Activated naive CD4-positive, alpha-beta T cell treated with Interleukin-2 at 50 U/mL for 16 hours (primary cell): ENCODE data around the gene TMEM45B.
"Not testable (repeated sequence)": the region's sequence is repeated elsewhere in the genome, so short reads cannot be mapped to it uniquely, and the experiment has no call there.

Source experiments
- DNase-seq: peaks from one replicate; pipeline ENCODE4 v3.0.0-alpha.2; 2020

The TMEM45B gene

GRCh38 chr11:129815596-129816461 lies at the start of gene TMEM45B:
Gene TMEM45B (plus strand): TSS chr11:129815848. CDS start chr11:129852483, 36,635 bp downstream.
- DNase-seq, result peak; percentile 35

GRCh38 chr11:129766898-129767604 lies 48.6 kb upstream of the TMEM45B start:
- peak; percentile 7 for DNase-seq

GRCh38 chr11:129767827-129768226 lies 47.8 kb upstream of the TMEM45B start:
- DNase-seq, result no peak

GRCh38 chr11:129768356-129768755 lies 47.3 kb upstream of the TMEM45B start:
- DNase-seq, result no peak

GRCh38 chr11:129769059-129769458 lies 46.6 kb upstream of the TMEM45B start:
- DNase-seq, result no peak

GRCh38 chr11:129770993-129771392 lies 44.7 kb upstream of the TMEM45B start:
- DNase-seq, result no peak

GRCh38 chr11:129771456-129771855 lies 44.2 kb upstream of the TMEM45B start:
- DNase-seq, result not testable (repeated sequence)

GRCh38 chr11:129778877-129779276 lies 36.8 kb upstream of the TMEM45B start:
- DNase-seq, result no peak

GRCh38 chr11:129779342-129779741 lies 36.3 kb upstream of the TMEM45B start:
- no peak for DNase-seq

GRCh38 chr11:129785383-129786111 lies 30.1 kb upstream of the TMEM45B start:
- no peak for DNase-seq

- DNase-seq, result not testable (repeated sequence)
Observed at GRCh38 chr11:129786112-129786416, 29.6 kb upstream of the TMEM45B start.

GRCh38 chr11:129787532-129788155 lies 28.0 kb upstream of the TMEM45B start:
- no peak for DNase-seq

- no peak for DNase-seq
Observed at GRCh38 chr11:129788278-129788677, 27.4 kb upstream of the TMEM45B start.

GRCh38 chr11:129790106-129790505 lies 25.5 kb upstream of the TMEM45B start:
- DNase-seq, result no peak

GRCh38 chr11:129791515-129791914 lies 24.1 kb upstream of the TMEM45B start:
- no peak for DNase-seq

GRCh38 chr11:129792663-129793062 lies 23.0 kb upstream of the TMEM45B start:
- DNase-seq, result no peak

- no peak for DNase-seq
Observed at GRCh38 chr11:129795089-129795488, 20.6 kb upstream of the TMEM45B start.

- DNase-seq, result no peak
Observed at GRCh38 chr11:129798212-129798611, 17.4 kb upstream of the TMEM45B start.

GRCh38 chr11:129800162-129800561 lies 15.5 kb upstream of the TMEM45B start:
- not testable (repeated sequence) for DNase-seq

- no peak for DNase-seq
Observed at GRCh38 chr11:129800655-129801054, 15.0 kb upstream of the TMEM45B start.

- DNase-seq, result no peak
Observed at GRCh38 chr11:129803533-129803932, 12.1 kb upstream of the TMEM45B start.

GRCh38 chr11:129804012-129804411 lies 11.6 kb upstream of the TMEM45B start:
- DNase-seq, result no peak

- DNase-seq, result not testable (repeated sequence)
Observed at GRCh38 chr11:129808241-129808640, 7.4 kb upstream of the TMEM45B start.
